HG02970 (cell line): Measurements from ENCODE around the gene COBL.

Source experiments
- ATAC-seq: cut with Tn5 transposase; IDR thresholded peaks from one replicate; pipeline ENCODE4 v1.9.1; 2021; ENCODE audit warnings: mild to moderate bottlenecking, moderate library complexity, moderate number of reproducible peaks; ENCODE audit not compliant: unreplicated experiment, low FRiP score

Gene COBL

GRCh38 chr7:51237446-51238133 lies 79.0 kb downstream of the COBL start:
- ATAC-seq, result no peak

- no peak for ATAC-seq
Observed at GRCh38 chr7:51236470-51237132, 80.0 kb downstream of the COBL start.

- ATAC-seq, result no peak
Observed at GRCh38 chr7:51235593-51236313, 80.9 kb downstream of the COBL start.

GRCh38 chr7:51234609-51235308 lies 81.8 kb downstream of the COBL start:
- no peak for ATAC-seq

GRCh38 chr7:51234139-51234538 lies 82.5 kb downstream of the COBL start:
- no peak for ATAC-seq

- no peak for ATAC-seq
Observed at GRCh38 chr7:51233374-51233773, 83.2 kb downstream of the COBL start.

GRCh38 chr7:51230723-51231122 lies 85.9 kb downstream of the COBL start:
- ATAC-seq, result no peak

- no peak for ATAC-seq
Observed at GRCh38 chr7:51230324-51230625, 86.3 kb downstream of the COBL start.

GRCh38 chr7:51229620-51230323 lies 86.8 kb downstream of the COBL start:
- no peak for ATAC-seq

- no peak for ATAC-seq
Observed at GRCh38 chr7:51229106-51229537, 87.5 kb downstream of the COBL start.

- ATAC-seq, result no peak
Observed at GRCh38 chr7:51228386-51228958, 88.1 kb downstream of the COBL start.

GRCh38 chr7:51227861-51228260 lies 88.7 kb downstream of the COBL start:
- no peak for ATAC-seq

GRCh38 chr7:51226916-51227535 lies 89.6 kb downstream of the COBL start:
- ATAC-seq, result no peak

GRCh38 chr7:51226063-51226755 lies 90.4 kb downstream of the COBL start:
- no peak for ATAC-seq

GRCh38 chr7:51224811-51225595 lies 91.6 kb downstream of the COBL start:
- no peak for ATAC-seq

GRCh38 chr7:51223505-51223904 lies 93.1 kb downstream of the COBL start:
- no peak for ATAC-seq

GRCh38 chr7:51222916-51223315 lies 93.7 kb downstream of the COBL start:
- no peak for ATAC-seq

- no peak for ATAC-seq
Observed at GRCh38 chr7:51220226-51220625, 96.4 kb downstream of the COBL start.
